GM12892 (cell line): ENCODE results near the gene VAV2.

Experiments
- POLR2A ChIP-seq: IDR thresholded peaks from 2 replicates; pipeline ENCODE4 v1.6.1; 2011; ENCODE audit warnings: low read depth, low read length, control low read depth
- POLR2AphosphoS5 ChIP-seq: IDR thresholded peaks from 2 replicates; pipeline ENCODE4 v1.6.1; 2011; ENCODE audit warnings: low read depth, low read length, control low read depth
- TAF1 ChIP-seq: IDR thresholded peaks from 2 replicates; pipeline ENCODE4 v1.6.1; 2011; ENCODE audit warnings: low read depth, mild to moderate bottlenecking, control low read depth, low read length, borderline replicate concordance

DNA sequence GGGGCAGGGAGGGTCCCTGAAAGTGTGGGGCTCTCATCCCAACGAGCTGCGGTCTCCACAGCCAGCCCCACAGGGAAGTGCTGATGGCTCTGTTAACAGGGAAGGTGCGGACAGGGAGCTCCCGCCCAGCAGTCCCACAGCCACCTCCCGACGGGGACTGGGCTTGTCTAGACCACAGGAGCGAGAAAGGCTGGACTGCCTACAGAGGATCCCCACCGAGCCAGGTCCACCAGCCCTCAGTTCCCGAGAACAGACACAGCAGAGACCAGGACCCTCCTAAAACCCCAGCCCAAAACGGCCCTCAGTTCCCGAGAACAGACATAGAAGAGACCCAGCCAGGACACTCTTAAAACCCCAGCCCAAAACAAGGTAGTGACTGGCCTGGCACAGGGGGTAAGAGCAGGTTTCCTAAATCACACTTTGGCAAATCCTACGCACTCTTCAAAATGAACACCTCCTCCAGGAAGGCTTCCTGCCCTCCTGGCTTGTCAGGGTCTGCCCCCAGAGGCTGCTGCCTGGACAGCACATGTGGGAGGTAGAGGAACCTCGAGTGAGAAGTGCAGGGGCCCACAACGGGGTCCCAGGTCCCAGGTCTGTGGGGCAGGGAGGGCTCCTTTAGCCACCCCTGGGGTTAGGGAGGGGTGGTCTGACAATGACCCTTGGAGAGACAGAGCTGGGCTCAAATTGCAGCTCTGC lies 167.9 kb downstream of the VAV2 start:
- no peak for TF ChIP-seq POLR2AphosphoS5
- TF ChIP-seq POLR2A = no peak
- no peak for TF ChIP-seq TAF1
